ENCODE data around the gene ZNF431.
"Not testable (repeated sequence)": the region's sequence is repeated elsewhere in the genome, so short reads cannot be mapped to it uniquely, and the experiment has no call there.

ZNF431 gene

GRCh38 chr19:21147540-21147939, 5.7 kb downstream of the ZNF431 start:
- no peak for DNase-seq (ENCODE audit: low read depth)

- DNase-seq (ENCODE audit: low read depth) = no peak
Measured at GRCh38 chr19:21148681-21149080, 6.8 kb downstream of the ZNF431 start.

GRCh38 chr19:21149877-21150276, 8.0 kb downstream of the ZNF431 start:
- no peak for DNase-seq (ENCODE audit: low read depth)

GRCh38 chr19:21151460-21151859, 9.6 kb downstream of the ZNF431 start:
- DNase-seq (ENCODE audit: low read depth) = no peak

- no peak for DNase-seq (ENCODE audit: low read depth)
Measured at GRCh38 chr19:21158523-21159135, 16.8 kb downstream of the ZNF431 start.

GRCh38 chr19:21164541-21164940, 22.7 kb downstream of the ZNF431 start:
- DNase-seq (ENCODE audit: low read depth) = no peak

- no peak for DNase-seq (ENCODE audit: low read depth)
Measured at GRCh38 chr19:21166436-21166835, 24.6 kb downstream of the ZNF431 start.

- DNase-seq (ENCODE audit: low read depth) = no peak
Measured at GRCh38 chr19:21197590-21198295, 55.9 kb downstream of the ZNF431 start.

- peak; percentile 3 for DNase-seq (ENCODE audit: low read depth)
Measured at GRCh38 chr19:21202865-21203494, 61.1 kb downstream of the ZNF431 start.

GRCh38 chr19:21210037-21210621, 68.3 kb downstream of the ZNF431 start:
- no peak for DNase-seq (ENCODE audit: low read depth)

GRCh38 chr19:21221693-21222092, 79.9 kb downstream of the ZNF431 start:
- DNase-seq (ENCODE audit: low read depth) = no peak

GRCh38 chr19:21229938-21230337, 88.1 kb downstream of the ZNF431 start:
- DNase-seq (ENCODE audit: low read depth) = not testable (repeated sequence)

GRCh38 chr19:21233691-21234090, 91.9 kb downstream of the ZNF431 start:
- DNase-seq (ENCODE audit: low read depth) = no peak

GRCh38 chr19:21236751-21237150, 94.9 kb downstream of the ZNF431 start:
- DNase-seq (ENCODE audit: low read depth) = not testable (repeated sequence)

- DNase-seq (ENCODE audit: low read depth) = no peak
Measured at GRCh38 chr19:21238670-21239069, 96.8 kb downstream of the ZNF431 start.

Data from activated T-cell treated with anti-CD3 and anti-CD28 coated beads for 1 hour (primary cell).